ENCODE data around the gene SEBOX.

The SEBOX gene

DNA sequence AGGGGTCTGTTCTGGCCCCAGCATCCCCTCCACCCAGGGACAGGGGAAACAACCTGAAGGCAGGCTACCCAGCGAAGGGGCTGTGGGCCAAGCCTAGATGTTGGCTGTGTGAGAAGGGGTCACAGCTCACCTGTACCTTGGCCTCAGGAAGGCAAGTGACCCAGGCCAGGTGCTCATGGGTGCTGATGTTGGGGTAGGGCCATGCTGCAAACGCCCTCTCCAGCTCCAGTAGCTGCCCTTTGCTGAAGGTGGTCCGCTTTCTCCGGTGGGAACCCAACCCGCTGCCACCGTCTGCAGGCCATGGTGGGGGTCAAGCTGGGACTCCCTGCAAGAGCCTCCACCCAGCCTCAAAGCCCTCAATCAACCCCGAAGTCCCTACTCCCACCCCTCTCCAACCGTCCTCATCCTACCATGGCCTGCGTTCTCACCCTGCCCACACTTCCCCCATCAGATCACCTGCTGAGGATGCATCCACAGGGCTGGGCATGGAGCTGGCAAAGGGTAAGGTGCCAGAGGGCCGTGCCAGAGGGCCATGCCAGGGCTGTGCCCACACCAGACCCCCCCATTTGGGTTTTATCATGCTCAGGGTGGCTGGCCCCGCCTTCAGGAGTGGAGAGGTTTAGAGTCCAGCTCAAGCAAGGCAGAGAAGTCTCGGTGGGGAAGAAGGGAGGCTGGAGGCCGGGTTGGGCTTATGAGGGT, at the start of gene SEBOX:
Gene SEBOX, minus strand, starts transcription at position 535 of the 699 bp plus-strand sequence. Its CDS starts 48 bp downstream, at position 487.
- DNase-seq (ENCODE audit: low read depth, low spot score) = no peak

DNA sequence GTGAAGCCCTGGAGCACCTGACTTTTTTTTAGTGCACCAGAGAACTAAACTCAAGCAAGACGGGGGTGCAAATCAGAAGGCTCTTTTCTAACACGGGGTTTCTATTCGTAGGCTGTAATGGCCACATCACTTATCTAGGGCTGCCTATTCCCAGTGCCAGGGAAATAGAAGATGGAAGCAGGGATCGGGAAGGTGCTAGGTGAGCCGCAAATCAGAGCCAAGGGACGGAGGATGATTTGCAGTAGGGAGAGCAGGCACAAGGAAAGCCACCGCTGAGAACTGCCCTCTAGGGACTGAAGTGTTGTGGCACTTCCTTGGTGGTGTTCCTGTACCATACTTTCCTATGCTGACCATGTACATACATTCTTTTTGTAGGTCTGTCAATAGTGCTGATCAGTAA, 48.8 kb upstream of the SEBOX start:
- DNase-seq (ENCODE audit: low read depth, low spot score) = no peak

- DNase-seq (ENCODE audit: low read depth, low spot score) = no peak
Observed at GRCh38 chr17:28412099-28412498, 47.1 kb upstream of the SEBOX start.

DNA sequence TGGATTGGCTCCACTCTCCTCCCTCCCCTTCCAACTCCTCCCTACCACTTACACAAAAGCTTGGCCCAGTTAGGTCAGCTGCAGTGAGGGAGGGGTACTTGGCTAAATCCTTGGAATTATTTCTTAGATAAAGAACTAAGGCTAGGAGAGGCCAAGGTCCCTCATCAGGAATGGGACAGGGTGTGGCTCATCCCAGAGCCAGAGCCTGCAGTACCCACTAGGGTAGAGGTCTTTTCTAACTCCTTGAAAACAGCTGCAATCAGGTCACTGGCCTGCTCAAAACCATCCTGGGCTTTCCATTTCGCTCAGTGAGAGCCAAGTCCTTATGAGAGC, 42.9 kb upstream of the SEBOX start:
- DNase-seq (ENCODE audit: low read depth, low spot score) = no peak

DNA sequence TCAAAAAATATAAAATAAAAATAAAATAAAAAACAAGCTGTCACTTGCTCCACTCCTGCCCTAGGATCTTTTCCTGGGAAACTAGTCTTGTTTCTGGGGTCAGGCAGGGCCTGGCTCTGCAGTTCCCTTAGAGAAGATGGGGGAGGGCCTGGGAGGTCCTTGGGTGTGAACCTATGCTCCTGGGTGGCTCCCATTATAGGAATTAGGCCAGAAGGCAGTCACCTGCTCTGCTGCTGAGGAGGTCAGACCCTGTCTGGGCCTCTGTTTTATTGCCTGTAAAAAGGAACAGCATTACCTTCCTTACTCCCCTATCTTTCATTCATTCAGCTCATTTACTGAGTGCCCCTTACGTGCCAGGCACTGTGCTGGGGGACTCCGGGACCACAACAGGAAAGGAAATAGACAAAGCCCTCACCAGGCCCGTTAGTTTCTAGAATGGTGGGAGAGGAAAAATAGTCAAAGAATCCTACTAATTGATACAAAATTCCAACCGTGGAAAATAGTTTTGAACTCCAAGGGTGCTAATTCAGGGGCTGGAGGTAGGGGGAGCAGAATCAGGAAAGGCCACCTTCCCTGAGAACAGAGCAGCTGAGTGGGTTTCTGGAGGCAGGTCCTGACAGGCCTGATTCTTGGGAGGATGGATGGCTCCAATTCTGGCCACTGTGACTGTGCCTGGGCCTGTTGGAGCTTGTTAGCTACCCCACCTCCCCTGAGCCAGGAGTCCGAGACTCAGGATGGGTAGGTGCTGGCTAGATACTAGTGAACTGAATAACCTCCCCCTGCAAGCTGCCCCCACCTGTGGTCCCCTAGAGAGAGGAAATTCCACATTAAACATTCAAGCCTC, 42.4 kb upstream of the SEBOX start:
- DNase-seq (ENCODE audit: low read depth, low spot score) = peak; percentile 59

GRCh38 chr17:28406473-28406814, 41.4 kb upstream of the SEBOX start:
- DNase-seq (ENCODE audit: low read depth, low spot score) = peak; percentile 32

- DNase-seq (ENCODE audit: low read depth, low spot score) = peak; percentile 50
Observed at GRCh38 chr17:28405632-28406472, 40.9 kb upstream of the SEBOX start, which contains the start of gene SLC46A1. SLC46A1 (minus strand) TSS chr17:28406212; CDS start chr17:28406114, 98 bp downstream.

GRCh38 chr17:28404812-28405570, 40.0 kb upstream of the SEBOX start:
- DNase-seq (ENCODE audit: low read depth, low spot score) = no peak

DNA sequence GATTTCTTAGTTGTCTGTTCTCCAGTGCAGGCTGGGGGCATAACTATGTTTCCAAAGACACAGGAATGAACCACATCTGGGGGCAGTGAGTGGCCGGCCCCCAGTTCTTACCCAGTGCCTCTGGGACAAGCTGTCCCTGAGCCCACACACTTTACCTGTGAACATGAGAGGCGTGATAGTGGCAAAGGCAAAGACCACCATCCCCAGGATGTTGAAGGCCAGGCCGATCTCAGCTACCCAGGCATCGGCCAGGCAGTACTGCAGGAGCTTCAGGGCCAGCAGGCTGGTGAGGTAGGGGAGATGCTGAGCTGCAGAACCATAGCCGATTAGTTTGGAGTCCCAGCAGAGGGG, 39.4 kb upstream of the SEBOX start:
- no peak for DNase-seq (ENCODE audit: low read depth, low spot score)

DNA sequence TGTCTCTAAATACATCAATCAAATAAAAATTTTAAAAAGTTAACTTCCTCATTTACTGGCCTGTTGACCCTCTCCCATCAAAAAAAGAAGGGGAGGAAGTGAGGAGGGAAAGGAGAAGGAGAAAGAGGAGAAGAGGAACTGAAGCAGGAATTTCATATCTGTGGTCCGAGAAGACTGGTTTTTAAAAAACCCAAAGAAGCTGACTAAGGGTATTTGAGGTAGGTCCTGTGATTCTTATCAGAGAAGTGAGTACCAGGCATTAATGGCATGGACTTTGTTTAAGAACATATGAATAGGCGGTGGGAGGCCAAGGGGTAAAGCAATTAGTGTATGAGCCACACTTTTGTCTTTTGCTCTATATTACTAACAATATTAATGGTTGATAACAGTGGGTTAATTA, 39.0 kb upstream of the SEBOX start:
- no peak for DNase-seq (ENCODE audit: low read depth, low spot score)

GRCh38 chr17:28402844-28403243, 37.8 kb upstream of the SEBOX start:
- DNase-seq (ENCODE audit: low read depth, low spot score) = no peak

DNA sequence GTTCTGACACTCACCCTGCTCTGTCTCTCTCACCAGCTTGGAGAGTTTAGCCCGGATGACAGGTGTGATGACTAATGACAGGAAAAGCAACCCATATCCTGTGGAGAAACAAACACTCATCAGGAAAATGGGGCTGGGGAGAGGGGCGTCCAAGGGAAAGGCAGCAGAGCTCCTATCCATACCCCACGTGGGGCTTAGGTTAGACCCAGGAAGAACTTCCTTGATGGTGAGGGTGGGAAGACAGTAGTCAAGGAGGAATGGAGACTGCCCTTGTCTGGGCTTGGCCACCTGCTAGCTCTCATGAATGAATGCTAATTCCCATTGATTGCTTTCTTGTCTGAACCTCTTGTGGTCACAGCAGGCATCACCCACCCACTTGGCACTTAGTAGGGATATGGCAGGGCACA, 37.2 kb upstream of the SEBOX start:
- peak; percentile 54 for DNase-seq (ENCODE audit: low read depth, low spot score)

DNA sequence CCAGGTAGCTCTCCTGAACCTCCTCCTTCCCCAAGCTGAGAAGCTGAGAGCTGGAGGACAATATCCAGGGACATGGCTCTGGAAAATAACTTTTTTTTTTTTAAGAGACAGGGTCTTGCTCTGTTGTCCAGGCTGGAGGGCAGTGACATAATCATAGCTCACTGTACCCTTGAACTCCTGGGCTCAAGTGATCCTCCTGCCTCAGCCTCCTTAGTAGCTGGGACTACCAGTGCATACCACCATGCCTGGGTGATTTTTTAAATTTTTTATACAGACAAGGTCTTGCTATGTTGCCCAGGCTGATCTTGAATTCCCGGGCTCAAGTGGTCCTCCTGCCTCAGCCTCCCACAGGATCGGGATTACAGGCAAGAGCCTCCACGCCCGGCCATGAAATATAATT, 34.8 kb upstream of the SEBOX start:
- no peak for DNase-seq (ENCODE audit: low read depth, low spot score)

DNA sequence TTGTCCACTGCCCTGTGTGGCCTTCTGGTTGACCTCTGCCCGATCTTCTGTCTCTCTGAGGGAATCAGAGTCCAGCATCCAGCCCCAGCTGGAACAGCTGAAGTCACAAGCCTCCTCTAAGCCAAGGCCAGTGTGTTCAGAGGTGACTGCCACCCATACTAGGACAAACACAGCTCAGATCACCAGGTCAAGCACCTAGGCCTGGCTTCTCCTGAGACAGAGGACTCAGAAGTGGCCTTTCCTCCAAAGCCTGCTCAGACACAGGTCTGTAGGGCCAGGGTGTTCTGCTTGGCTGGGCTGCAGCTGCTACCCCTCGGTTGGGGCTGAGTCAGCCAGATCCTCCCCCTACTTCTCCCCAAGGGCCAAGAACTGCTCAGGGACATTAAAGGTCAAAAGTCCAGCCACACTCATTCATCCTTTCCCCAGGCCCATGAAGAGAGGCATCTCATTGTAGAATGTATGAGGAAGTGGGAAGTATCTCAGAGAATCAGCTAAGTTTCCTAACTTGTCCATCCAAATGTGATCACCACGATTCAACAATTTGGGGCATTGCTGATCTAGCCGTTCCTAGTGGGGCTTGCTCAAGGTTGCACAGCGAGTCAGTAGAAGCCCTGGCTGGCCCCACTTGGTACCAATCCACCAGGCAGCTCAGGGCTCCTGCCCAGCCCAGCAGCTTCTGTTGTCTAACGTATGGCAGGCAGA, 33.4 kb upstream of the SEBOX start:
- no peak for DNase-seq (ENCODE audit: low read depth, low spot score)

GRCh38 chr17:28397687-28398279, 32.8 kb upstream of the SEBOX start:
- DNase-seq (ENCODE audit: low read depth, low spot score) = no peak

DNA sequence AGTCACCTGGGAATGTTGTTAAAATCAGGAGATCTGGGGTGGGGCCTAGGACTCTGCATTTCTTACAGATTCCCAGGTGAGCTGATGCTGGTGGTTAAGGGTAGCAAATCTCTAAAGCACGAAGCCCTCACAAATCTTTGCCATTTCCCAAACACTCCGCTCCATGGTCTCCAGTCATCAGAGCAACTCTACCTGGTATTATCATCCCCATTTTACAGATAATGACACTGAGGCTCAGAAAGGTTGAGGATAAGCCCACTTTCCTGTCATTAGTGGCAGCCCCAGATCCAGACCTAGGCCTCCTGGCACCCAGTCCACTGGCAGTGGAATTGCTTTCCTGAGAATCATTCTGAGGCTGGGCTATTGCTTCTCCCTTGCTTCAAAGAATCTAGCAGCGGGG, 32.3 kb upstream of the SEBOX start:
- no peak for DNase-seq (ENCODE audit: low read depth, low spot score)

DNA sequence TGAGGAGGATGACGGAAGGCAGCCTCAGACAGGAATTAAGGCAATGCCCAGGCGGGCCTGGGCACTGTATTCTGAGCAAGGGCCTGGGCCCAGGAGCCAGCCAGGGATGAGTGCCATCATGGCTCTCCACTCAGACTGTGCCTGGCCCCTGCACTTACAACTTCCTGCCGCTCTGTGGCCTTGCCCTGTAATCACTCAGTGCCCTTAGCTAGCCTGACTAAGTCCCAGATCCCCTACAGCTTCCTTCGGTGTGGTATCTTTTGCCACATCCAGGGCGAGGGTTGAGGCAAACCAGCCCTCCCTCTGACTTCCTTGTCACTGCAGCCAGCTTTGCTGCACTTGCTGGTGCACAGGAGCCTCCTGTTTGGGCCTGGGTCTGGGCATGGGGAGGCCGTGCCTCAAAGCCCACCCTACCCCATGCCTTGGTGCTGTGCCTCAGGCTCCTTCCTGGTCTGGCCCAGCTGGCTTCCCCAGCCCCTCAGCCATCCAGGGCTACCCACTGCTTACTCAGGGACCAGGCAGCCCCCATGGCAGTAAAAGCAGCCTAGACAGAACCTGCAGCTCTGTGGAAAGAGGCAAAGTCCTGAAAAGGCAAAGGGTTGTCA, 31.7 kb upstream of the SEBOX start:
- DNase-seq (ENCODE audit: low read depth, low spot score) = no peak

GRCh38 chr17:28395968-28396367, 31.0 kb upstream of the SEBOX start:
- DNase-seq (ENCODE audit: low read depth, low spot score) = no peak

DNA sequence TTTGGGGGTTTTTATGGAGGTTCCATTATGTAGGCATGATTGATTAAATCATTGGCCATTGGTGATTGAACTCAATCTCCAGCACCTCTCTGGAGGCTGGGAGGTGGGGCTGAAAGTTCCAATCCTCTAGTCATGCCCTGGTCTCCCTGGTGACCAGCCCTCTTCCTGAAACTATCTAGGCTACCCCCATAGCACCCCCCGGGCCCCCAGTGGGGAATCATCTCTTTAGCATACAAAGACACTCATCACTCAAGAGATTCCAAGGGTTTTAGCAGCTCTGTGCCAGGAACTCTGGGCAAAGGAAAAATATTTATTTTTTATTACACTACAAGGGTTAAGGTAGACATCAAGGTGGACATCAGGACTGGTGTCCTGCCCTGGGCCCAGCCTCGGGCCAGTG, 30.4 kb upstream of the SEBOX start:
- no peak for DNase-seq (ENCODE audit: low read depth, low spot score)
